ENCODE results near the gene KLF15.
A peak's percentile ranks its signal among the peaks of the same experiment; 100 is the strongest.

KLF15 gene

DNA sequence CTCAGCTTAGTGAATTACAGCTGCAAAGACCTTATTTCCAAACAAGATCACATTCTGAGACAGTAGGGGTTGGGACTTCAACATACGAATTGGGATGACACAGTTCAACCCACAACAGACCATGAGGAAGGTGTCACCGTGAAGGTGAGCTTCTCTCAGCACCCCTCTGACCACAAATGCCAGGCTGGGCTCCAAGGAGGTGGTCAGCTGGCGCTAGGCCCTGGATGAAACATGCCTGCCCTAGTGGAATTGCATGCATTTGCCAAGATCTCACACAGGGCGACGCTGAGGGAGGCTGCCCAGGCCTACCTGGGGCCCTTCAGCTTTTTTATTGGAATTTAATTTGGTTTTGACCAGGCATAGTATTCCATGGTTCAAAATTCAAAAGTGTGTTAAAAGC lies 39.3 kb upstream of the KLF15 start:
- H3K4me1 ChIP-seq (ENCODE audit: insufficient read depth, low read length): no peaks in the 10 kb centered on the region
- no peaks in the 10 kb centered on the region for H3K36me3 ChIP-seq (ENCODE audit: insufficient read depth, low read length)
- H3K4me3 ChIP-seq (ENCODE audit: low read length): no peak overlapping the region
- no peak overlapping the region for H3K9ac ChIP-seq (ENCODE audit: low read depth, low read length)
- peaks cover 45% of the 10 kb centered on the region for H3K27me3 ChIP-seq (ENCODE audit: insufficient read depth, low read length)
- no peaks in the 10 kb centered on the region for H3K9me3 ChIP-seq (ENCODE audit: insufficient read depth, low read depth, low read length)
- no peak overlapping the region for H3K27ac ChIP-seq (ENCODE audit: low read depth, low read length)
- WGBS: 95% methylated on average over 5 of the region's 5 CpGs

GRCh38 chr3:126395846-126396513 lies 38.8 kb upstream of the KLF15 start:
- 95% methylated on average over 6 of the region's 6 CpGs for WGBS
- H3K36me3 ChIP-seq (ENCODE audit: insufficient read depth, low read length): no peaks in the 10 kb centered on the region
- no peak overlapping the region for H3K27ac ChIP-seq (ENCODE audit: low read depth, low read length)
- H3K4me3 ChIP-seq (ENCODE audit: low read length): no peak overlapping the region
- H3K9ac ChIP-seq (ENCODE audit: low read depth, low read length): no peak overlapping the region
- H3K4me1 ChIP-seq (ENCODE audit: insufficient read depth, low read length): no peaks in the 10 kb centered on the region
- peaks cover 47% of the 10 kb centered on the region for H3K27me3 ChIP-seq (ENCODE audit: insufficient read depth, low read length)
- no peaks in the 10 kb centered on the region for H3K9me3 ChIP-seq (ENCODE audit: insufficient read depth, low read depth, low read length)

DNA sequence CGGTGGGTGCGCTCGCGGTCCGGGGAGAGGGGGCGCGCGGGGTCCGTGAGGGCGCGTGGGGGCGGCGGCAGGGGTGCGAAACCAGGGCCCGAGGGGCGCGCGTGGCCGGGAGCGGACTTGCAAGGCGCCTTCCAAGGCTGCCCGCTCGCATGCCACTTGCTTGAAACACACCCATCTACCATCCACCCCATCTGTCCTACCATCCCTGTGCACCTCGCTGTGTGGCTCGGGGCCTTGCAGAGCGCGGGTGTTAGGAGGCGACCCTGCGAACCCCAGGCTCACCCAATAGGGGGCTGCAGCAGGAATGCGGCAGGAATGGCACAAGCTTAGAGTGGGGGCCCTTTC lies 37.7 kb upstream of the KLF15 start:
- Histone ChIP-seq H3K9me3 (ENCODE audit: insufficient read depth, low read depth, low read length) (no peaks in the 10 kb centered on the region), H3K4me1 (ENCODE audit: insufficient read depth, low read length) (no peaks in the 10 kb centered on the region), H3K4me3 (ENCODE audit: low read length) (peak overlapping the region; percentile 46), H3K27me3 (ENCODE audit: insufficient read depth, low read length) (peaks cover 57% of the 10 kb centered on the region), H3K27ac (ENCODE audit: low read depth, low read length) (no peak overlapping the region), H3K36me3 (ENCODE audit: insufficient read depth, low read length) (no peaks in the 10 kb centered on the region), H3K9ac (ENCODE audit: low read depth, low read length) (no peak overlapping the region; the same call in 1 of the 2 replicates)
- 12% methylated on average over 30 of the region's 30 CpGs for WGBS

DNA sequence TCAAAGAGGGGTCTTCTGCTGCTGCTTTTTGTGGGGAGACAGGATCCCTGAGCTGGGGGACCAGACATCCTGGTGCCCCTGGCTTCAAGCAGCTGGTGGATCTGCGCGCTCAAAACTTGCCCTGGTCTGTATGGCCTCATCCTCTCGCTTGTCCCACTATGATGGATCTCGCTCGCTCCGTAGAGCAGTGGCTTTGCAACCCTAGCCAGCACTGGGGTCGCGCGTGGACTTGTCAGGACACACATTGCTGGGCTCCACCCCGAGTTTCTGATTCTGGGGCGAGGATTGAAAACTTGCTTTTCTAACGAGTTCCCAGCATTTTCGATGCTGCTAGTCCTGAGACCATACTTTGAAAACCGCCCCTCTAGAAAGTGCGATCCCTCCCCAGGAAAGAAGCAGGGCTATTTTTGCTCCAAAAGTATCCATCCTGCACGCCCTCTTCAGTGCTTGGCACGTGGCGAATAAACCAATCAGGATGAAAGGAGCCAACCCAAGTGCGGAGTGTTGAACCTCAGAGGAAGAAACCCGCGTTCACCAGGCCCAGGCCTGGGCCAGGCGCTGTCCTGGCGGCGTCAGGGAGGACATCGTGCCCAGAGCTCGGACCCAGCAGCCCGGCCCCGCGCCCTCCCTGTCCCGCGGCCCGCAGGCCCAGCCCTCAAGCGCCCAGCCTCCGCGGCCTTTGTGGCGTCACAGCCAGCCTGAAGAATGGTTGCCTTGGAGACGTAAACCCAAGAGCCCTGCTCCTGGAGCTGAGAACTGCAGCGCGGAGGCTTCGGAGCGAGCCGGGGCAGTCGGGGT lies 37.2 kb upstream of the KLF15 start, which contains the start of gene CFAP100:
TSS of gene CFAP100 (plus strand) at position 731 of the 798 bp plus-strand sequence. CDS start 1,092 bp downstream, outside the sequence.
- no peaks in the 10 kb centered on the region; the same call in 1 of the 2 replicates for H3K4me1 ChIP-seq (ENCODE audit: insufficient read depth, low read length)
- no peaks in the 10 kb centered on the region for H3K36me3 ChIP-seq (ENCODE audit: insufficient read depth, low read length)
- no peaks in the 10 kb centered on the region for H3K9me3 ChIP-seq (ENCODE audit: insufficient read depth, low read depth, low read length)
- peak within 1 kb of the TSS; percentile 46 for H3K4me3 ChIP-seq (ENCODE audit: low read length)
- H3K9ac ChIP-seq (ENCODE audit: low read depth, low read length): peak within 1 kb of the TSS; percentile 33; the same call in 1 of the 2 replicates
- H3K27ac ChIP-seq (ENCODE audit: low read depth, low read length): no peak within 1 kb of the TSS
- 35% methylated on average over 43 of the region's 43 CpGs for WGBS
- peaks cover 62% of the 10 kb centered on the region for H3K27me3 ChIP-seq (ENCODE audit: insufficient read depth, low read length)

GRCh38 chr3:126393563-126393962 lies 36.4 kb upstream of the KLF15 start:
- Histone ChIP-seq H3K27ac (ENCODE audit: low read depth, low read length) (no peak overlapping the region), H3K4me3 (ENCODE audit: low read length) (no peak overlapping the region), H3K27me3 (ENCODE audit: insufficient read depth, low read length) (peaks cover 63% of the 10 kb centered on the region), H3K9me3 (ENCODE audit: insufficient read depth, low read depth, low read length) (no peaks in the 10 kb centered on the region), H3K4me1 (ENCODE audit: insufficient read depth, low read length) (no peaks in the 10 kb centered on the region; the same call in 1 of the 2 replicates), H3K36me3 (ENCODE audit: insufficient read depth, low read length) (no peaks in the 10 kb centered on the region), H3K9ac (ENCODE audit: low read depth, low read length) (no peak overlapping the region)
- 90% methylated on average over 4 of the region's 4 CpGs for WGBS

GRCh38 chr3:126392246-126392645 lies 35.0 kb upstream of the KLF15 start:
- H3K4me3 ChIP-seq (ENCODE audit: low read length): no peak overlapping the region
- H3K9me3 ChIP-seq (ENCODE audit: insufficient read depth, low read depth, low read length): no peaks in the 10 kb centered on the region
- no peak overlapping the region for H3K27ac ChIP-seq (ENCODE audit: low read depth, low read length)
- 89% methylated on average over 12 of the region's 12 CpGs for WGBS
- no peak overlapping the region for H3K9ac ChIP-seq (ENCODE audit: low read depth, low read length)
- no peaks in the 10 kb centered on the region for H3K36me3 ChIP-seq (ENCODE audit: insufficient read depth, low read length)
- peaks cover 63% of the 10 kb centered on the region for H3K27me3 ChIP-seq (ENCODE audit: insufficient read depth, low read length)
- no peaks in the 10 kb centered on the region; the same call in 1 of the 2 replicates for H3K4me1 ChIP-seq (ENCODE audit: insufficient read depth, low read length)

- Histone ChIP-seq H3K4me3 (ENCODE audit: low read length) (no peak overlapping the region), H3K4me1 (ENCODE audit: insufficient read depth, low read length) (no peaks in the 10 kb centered on the region; the same call in 1 of the 2 replicates), H3K9me3 (ENCODE audit: insufficient read depth, low read depth, low read length) (no peaks in the 10 kb centered on the region), H3K9ac (ENCODE audit: low read depth, low read length) (no peak overlapping the region), H3K27ac (ENCODE audit: low read depth, low read length) (no peak overlapping the region), H3K27me3 (ENCODE audit: insufficient read depth, low read length) (peaks cover 61% of the 10 kb centered on the region), H3K36me3 (ENCODE audit: insufficient read depth, low read length) (no peaks in the 10 kb centered on the region)
- 70% methylated on average over 1 of the region's 1 CpG for WGBS
Measured at GRCh38 chr3:126391631-126392030, 34.4 kb upstream of the KLF15 start.

GRCh38 chr3:126390751-126391150 lies 33.5 kb upstream of the KLF15 start:
- Histone ChIP-seq H3K9ac (ENCODE audit: low read depth, low read length) (no peak overlapping the region), H3K4me3 (ENCODE audit: low read length) (no peak overlapping the region), H3K27me3 (ENCODE audit: insufficient read depth, low read length) (peaks cover 53% of the 10 kb centered on the region), H3K4me1 (ENCODE audit: insufficient read depth, low read length) (no peaks in the 10 kb centered on the region; the same call in 1 of the 2 replicates), H3K36me3 (ENCODE audit: insufficient read depth, low read length) (no peaks in the 10 kb centered on the region), H3K27ac (ENCODE audit: low read depth, low read length) (no peak overlapping the region), H3K9me3 (ENCODE audit: insufficient read depth, low read depth, low read length) (no peaks in the 10 kb centered on the region)
- 85% methylated on average over 4 of the region's 4 CpGs for WGBS

GRCh38 chr3:126390201-126390600 lies 33.0 kb upstream of the KLF15 start:
- 95% methylated on average over 15 of the region's 15 CpGs for WGBS
- Histone ChIP-seq H3K9ac (ENCODE audit: low read depth, low read length) (no peak overlapping the region), H3K4me1 (ENCODE audit: insufficient read depth, low read length) (no peaks in the 10 kb centered on the region; the same call in 1 of the 2 replicates), H3K4me3 (ENCODE audit: low read length) (no peak overlapping the region), H3K36me3 (ENCODE audit: insufficient read depth, low read length) (no peaks in the 10 kb centered on the region), H3K27me3 (ENCODE audit: insufficient read depth, low read length) (peaks cover 47% of the 10 kb centered on the region), H3K27ac (ENCODE audit: low read depth, low read length) (no peak overlapping the region), H3K9me3 (ENCODE audit: insufficient read depth, low read depth, low read length) (no peaks in the 10 kb centered on the region)

- Histone ChIP-seq H3K27ac (ENCODE audit: low read depth, low read length) (no peak overlapping the region), H3K4me3 (ENCODE audit: low read length) (0 out of 2 replicates have a peak overlapping the region, but pooled peaks have one; percentile 48), H3K36me3 (ENCODE audit: insufficient read depth, low read length) (no peaks in the 10 kb centered on the region), H3K4me1 (ENCODE audit: insufficient read depth, low read length) (no peaks in the 10 kb centered on the region; the same call in 1 of the 2 replicates), H3K9ac (ENCODE audit: low read depth, low read length) (no peak overlapping the region), H3K9me3 (ENCODE audit: insufficient read depth, low read depth, low read length) (no peaks in the 10 kb centered on the region), H3K27me3 (ENCODE audit: insufficient read depth, low read length) (peaks cover 43% of the 10 kb centered on the region)
- WGBS: 82% methylated on average over 17 of the region's 17 CpGs
Measured at GRCh38 chr3:126389794-126390146, 32.6 kb upstream of the KLF15 start.

- Histone ChIP-seq H3K4me1 (ENCODE audit: insufficient read depth, low read length) (no peaks in the 10 kb centered on the region; the same call in 1 of the 2 replicates), H3K9ac (ENCODE audit: low read depth, low read length) (peak overlapping the region; percentile 68), H3K9me3 (ENCODE audit: insufficient read depth, low read depth, low read length) (no peaks in the 10 kb centered on the region), H3K4me3 (ENCODE audit: low read length) (peak overlapping the region; percentile 48), H3K36me3 (ENCODE audit: insufficient read depth, low read length) (no peaks in the 10 kb centered on the region), H3K27me3 (ENCODE audit: insufficient read depth, low read length) (peaks cover 38% of the 10 kb centered on the region), H3K27ac (ENCODE audit: low read depth, low read length) (peak overlapping the region; percentile 77; the same call in 1 of the 2 replicates)
- WGBS: 6% methylated on average over 58 of the region's 58 CpGs
Measured at GRCh38 chr3:126389112-126389793, 32.0 kb upstream of the KLF15 start.
